Measurements from ENCODE around the gene ARL4C.

The ARL4C gene

DNA sequence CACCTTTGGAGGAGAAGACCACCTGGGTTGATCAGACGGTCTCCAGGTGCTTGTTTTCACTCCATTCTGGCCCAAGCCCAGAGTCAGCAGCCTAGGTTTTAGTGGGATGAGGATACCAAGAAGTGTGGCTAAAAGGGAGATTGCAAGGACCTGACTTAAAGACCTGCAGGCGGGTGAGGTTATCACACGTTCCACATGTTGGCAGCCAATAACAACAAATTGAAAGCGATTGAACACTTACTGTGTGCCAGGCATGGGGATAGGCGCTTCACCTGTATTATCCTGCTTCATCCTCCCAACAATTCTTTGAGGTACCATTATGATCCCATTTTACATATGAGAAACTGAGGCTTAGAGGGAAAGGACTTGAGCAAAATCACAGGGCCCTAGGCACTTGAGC, 5.0 kb downstream of the ARL4C start:
- peak overlapping the region; percentile 73 for H3K27ac Mint-ChIP-seq
- H3K4me3 Mint-ChIP-seq = peak overlapping the region; percentile 84
- peaks cover 29% of the 10 kb centered on the region for H3K36me3 Mint-ChIP-seq (ENCODE audit: low read depth)
- no peaks in the 10 kb centered on the region for H3K27me3 Mint-ChIP-seq
- peaks cover 78% of the 10 kb centered on the region for H3K4me1 Mint-ChIP-seq (ENCODE audit: low read depth)
- no peaks in the 10 kb centered on the region for H3K9me3 Mint-ChIP-seq

DNA sequence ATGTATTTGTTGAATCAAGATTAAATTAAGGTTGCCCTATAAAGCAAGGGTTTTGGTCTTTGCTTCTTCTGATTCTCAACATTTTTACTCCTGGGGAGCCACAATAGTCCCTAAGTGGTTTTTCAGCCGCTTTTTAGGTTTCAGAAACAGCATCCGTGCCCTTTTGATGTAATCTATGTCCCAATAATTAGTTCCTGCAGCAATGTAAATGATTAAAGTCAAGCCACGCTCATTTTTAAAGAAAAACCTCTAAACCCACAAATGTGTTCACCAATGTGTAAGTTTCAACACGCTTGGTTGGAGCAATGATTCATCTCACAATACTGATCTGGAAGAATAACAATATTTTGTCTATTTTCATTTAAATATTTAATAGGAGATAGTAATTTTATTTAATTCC, 5.6 kb downstream of the ARL4C start:
- H3K27ac Mint-ChIP-seq = peak overlapping the region; percentile 93
- H3K4me3 Mint-ChIP-seq = peak overlapping the region; percentile 84
- H3K27me3 Mint-ChIP-seq = no peaks in the 10 kb centered on the region
- peaks cover 85% of the 10 kb centered on the region for H3K4me1 Mint-ChIP-seq (ENCODE audit: low read depth)
- H3K9me3 Mint-ChIP-seq = no peaks in the 10 kb centered on the region
- peaks cover 29% of the 10 kb centered on the region for H3K36me3 Mint-ChIP-seq (ENCODE audit: low read depth)

- Mint-ChIP-seq H3K27ac (peak overlapping the region; percentile 93), H3K4me1 (ENCODE audit: low read depth) (peaks cover 86% of the 10 kb centered on the region), H3K27me3 (no peaks in the 10 kb centered on the region), H3K4me3 (peak overlapping the region; percentile 84), H3K36me3 (ENCODE audit: low read depth) (peaks cover 29% of the 10 kb centered on the region), H3K9me3 (no peaks in the 10 kb centered on the region)
Observed at GRCh38 chr2:234490271-234491091, 6.4 kb downstream of the ARL4C start.

GRCh38 chr2:234488913-234489451, 7.9 kb downstream of the ARL4C start:
- peak overlapping the region; percentile 83 for H3K27ac Mint-ChIP-seq
- peak overlapping the region; percentile 75 for H3K4me3 Mint-ChIP-seq
- H3K4me1 Mint-ChIP-seq (ENCODE audit: low read depth) = peaks cover 94% of the 10 kb centered on the region
- H3K27me3 Mint-ChIP-seq = no peaks in the 10 kb centered on the region
- H3K9me3 Mint-ChIP-seq = no peaks in the 10 kb centered on the region
- H3K36me3 Mint-ChIP-seq (ENCODE audit: low read depth) = peaks cover 21% of the 10 kb centered on the region

DNA sequence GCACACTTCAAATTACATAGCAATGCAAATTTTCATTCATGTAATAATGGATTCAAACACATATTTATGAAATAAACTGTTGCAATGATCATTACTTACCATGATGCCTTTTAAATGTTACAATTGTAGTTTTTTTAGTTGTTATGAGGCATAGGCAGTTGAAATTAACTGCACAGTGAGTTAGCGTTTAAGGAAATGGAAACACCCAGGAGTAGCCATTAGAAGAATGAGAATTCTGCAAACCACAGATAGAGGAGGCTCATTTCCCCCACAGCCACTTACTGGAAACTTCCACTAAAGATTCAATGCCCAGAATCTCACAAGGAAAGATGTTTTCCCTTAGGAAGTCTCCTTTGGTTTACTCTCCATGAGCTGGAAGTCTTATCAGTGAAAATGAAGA, 8.4 kb downstream of the ARL4C start:
- Mint-ChIP-seq H3K9me3 (no peaks in the 10 kb centered on the region), H3K27ac (peak overlapping the region; percentile 83), H3K4me1 (ENCODE audit: low read depth) (peaks cover 98% of the 10 kb centered on the region), H3K36me3 (ENCODE audit: low read depth) (peaks cover 21% of the 10 kb centered on the region), H3K4me3 (peak overlapping the region; percentile 75), H3K27me3 (no peaks in the 10 kb centered on the region)

GRCh38 chr2:234487356-234487755, 9.5 kb downstream of the ARL4C start:
- Mint-ChIP-seq H3K27ac (no peak overlapping the region), H3K9me3 (no peaks in the 10 kb centered on the region), H3K4me3 (no peak overlapping the region), H3K27me3 (no peaks in the 10 kb centered on the region), H3K4me1 (ENCODE audit: low read depth) (peaks cover 98% of the 10 kb centered on the region), H3K36me3 (ENCODE audit: low read depth) (peaks cover 11% of the 10 kb centered on the region)

DNA sequence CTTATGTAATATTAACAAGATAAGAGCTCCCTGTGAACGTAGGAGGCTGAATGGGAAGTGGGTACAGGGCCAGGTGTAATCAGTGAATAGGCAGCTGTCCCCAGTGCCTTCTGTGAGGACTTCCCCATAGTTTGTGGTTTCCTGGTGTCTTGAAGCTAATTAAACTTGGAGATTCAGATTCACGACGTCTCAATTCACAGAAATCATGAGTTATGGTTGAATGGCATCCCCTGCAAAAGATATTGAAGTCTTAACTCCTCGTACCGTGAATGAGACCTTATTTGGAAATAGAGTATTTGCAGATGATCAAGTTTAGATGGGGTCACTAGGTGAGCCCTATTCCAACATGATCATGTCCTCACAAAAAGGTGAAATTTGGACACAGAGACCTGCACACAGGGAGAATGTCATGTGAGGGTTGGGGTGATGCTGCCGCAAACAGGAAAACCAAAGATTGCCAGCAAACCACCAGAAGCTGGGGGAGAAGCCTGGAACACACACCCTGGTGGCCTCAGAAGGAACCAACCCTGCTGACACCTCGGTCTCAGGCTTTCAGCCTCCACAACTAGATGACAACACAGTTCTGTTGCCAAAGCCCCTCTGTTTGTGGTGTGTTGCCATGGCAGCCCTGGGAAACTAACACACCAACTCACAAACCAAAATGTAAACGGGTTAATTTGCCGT, 13.2 kb downstream of the ARL4C start:
- H3K4me1 Mint-ChIP-seq (ENCODE audit: low read depth) = peaks cover 87% of the 10 kb centered on the region

DNA sequence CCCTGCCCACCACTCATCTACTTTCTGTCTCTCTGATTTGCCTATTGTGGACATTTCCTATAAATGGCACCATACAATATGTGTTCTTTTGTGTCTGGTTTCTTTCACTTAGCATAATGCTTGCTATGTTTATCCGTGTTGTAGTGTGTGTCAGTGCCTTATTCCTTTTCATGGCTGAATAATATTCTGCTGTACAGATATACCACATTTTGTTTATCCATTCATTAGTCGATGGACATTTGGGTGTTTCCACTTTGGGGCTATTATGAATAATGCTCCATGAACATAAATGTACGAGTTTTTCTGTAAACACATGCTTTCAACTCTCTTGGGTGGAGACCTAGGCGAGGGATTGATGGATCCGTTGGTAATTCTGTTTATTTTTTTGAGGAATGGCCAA, 15.6 kb downstream of the ARL4C start:
- H3K4me3 Mint-ChIP-seq = no peak overlapping the region
- H3K36me3 Mint-ChIP-seq (ENCODE audit: low read depth) = no peaks in the 10 kb centered on the region
- no peaks in the 10 kb centered on the region for H3K27me3 Mint-ChIP-seq
- no peak overlapping the region for H3K27ac Mint-ChIP-seq
- H3K9me3 Mint-ChIP-seq = no peaks in the 10 kb centered on the region
- H3K4me1 Mint-ChIP-seq (ENCODE audit: low read depth) = peaks cover 76% of the 10 kb centered on the region

More for the DNA sequence above, 13.2 kb downstream of the ARL4C start:
- peak overlapping the region; percentile 90 for H3K27ac Mint-ChIP-seq
- H3K27me3 Mint-ChIP-seq = no peaks in the 10 kb centered on the region
- peak overlapping the region; percentile 60 for H3K4me3 Mint-ChIP-seq
- H3K9me3 Mint-ChIP-seq = no peaks in the 10 kb centered on the region
- H3K36me3 Mint-ChIP-seq (ENCODE audit: low read depth) = peaks cover 11% of the 10 kb centered on the region

DNA sequence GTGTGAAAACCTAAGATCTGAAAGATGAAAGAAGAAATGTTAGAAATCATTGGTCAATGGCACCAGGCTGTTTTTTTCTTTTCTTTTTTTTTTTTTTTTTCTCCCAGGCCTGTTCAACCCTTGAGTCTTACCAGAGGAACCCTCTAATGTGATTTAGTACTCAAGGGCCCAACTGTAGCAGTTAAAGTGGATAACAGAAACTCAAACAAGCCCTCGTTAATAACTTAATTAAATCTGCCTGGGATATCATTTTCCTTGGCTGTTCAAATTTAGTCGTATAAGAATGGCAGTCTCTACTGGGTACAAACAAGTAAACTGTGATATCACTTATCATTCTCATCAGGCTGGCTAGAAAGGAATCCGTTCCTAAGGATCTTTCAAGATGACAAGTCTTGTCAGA, 16.5 kb downstream of the ARL4C start:
- H3K4me1 Mint-ChIP-seq (ENCODE audit: low read depth) = peaks cover 77% of the 10 kb centered on the region
- H3K36me3 Mint-ChIP-seq (ENCODE audit: low read depth) = peaks cover 4% of the 10 kb centered on the region
- no peak overlapping the region for H3K4me3 Mint-ChIP-seq
- H3K27ac Mint-ChIP-seq = no peak overlapping the region
- no peaks in the 10 kb centered on the region for H3K27me3 Mint-ChIP-seq
- no peaks in the 10 kb centered on the region for H3K9me3 Mint-ChIP-seq

GRCh38 chr2:234479465-234479864, 17.4 kb downstream of the ARL4C start:
- peaks cover 4% of the 10 kb centered on the region for H3K36me3 Mint-ChIP-seq (ENCODE audit: low read depth)
- H3K4me1 Mint-ChIP-seq (ENCODE audit: low read depth) = peaks cover 77% of the 10 kb centered on the region
- no peaks in the 10 kb centered on the region for H3K27me3 Mint-ChIP-seq
- H3K4me3 Mint-ChIP-seq = no peak overlapping the region
- H3K27ac Mint-ChIP-seq = no peak overlapping the region
- H3K9me3 Mint-ChIP-seq = no peaks in the 10 kb centered on the region

DNA sequence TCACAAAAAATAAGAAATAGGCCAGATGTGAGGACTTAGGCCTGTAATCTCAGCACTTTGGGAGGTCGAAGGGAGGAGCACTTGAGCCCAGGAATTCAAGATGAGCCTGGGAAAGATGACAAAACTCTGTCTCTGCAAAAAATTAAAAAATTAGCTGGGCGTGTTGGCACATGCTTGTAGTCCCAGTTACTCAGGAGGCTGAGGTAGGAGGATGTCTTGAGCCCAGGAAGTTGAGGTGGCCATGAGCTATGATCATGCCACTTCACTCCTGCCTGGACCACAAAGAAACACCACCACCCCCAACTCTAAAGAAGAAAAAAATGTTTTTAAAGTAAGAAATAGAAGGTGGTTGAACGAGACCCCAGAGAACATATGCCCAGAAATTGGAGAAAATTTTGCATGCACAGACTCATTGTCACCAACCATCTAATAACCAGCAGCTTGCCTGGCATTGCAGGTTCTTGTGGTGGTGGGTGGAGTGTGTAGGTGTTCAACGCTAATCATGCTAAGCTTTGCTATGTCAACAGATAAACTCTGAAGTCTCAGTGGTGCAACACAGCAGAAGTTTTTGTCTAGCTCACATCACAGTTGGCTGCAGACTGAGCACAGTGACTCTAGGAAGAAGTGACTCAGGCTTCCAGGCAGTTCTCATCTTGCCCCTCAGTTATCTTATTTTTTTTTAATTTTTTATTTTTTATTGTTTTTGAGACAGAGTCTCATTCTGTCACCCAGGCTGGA, 18.6 kb downstream of the ARL4C start:
- Mint-ChIP-seq H3K9me3 (peaks cover 4% of the 10 kb centered on the region), H3K36me3 (ENCODE audit: low read depth) (peaks cover 4% of the 10 kb centered on the region), H3K27ac (peak overlapping the region; percentile 54), H3K4me1 (ENCODE audit: low read depth) (peaks cover 66% of the 10 kb centered on the region), H3K27me3 (no peaks in the 10 kb centered on the region), H3K4me3 (no peak overlapping the region)

- no peak overlapping the region for H3K27ac Mint-ChIP-seq
- peaks cover 4% of the 10 kb centered on the region for H3K9me3 Mint-ChIP-seq
- peaks cover 51% of the 10 kb centered on the region for H3K4me1 Mint-ChIP-seq (ENCODE audit: low read depth)
- H3K27me3 Mint-ChIP-seq = no peaks in the 10 kb centered on the region
- no peak overlapping the region for H3K4me3 Mint-ChIP-seq
- H3K36me3 Mint-ChIP-seq (ENCODE audit: low read depth) = peaks cover 4% of the 10 kb centered on the region
Observed at GRCh38 chr2:234476766-234477165, 20.1 kb downstream of the ARL4C start.

GRCh38 chr2:234474654-234475053, 22.2 kb downstream of the ARL4C start:
- peaks cover 45% of the 10 kb centered on the region for H3K4me1 Mint-ChIP-seq (ENCODE audit: low read depth)
- H3K27ac Mint-ChIP-seq = no peak overlapping the region
- H3K4me3 Mint-ChIP-seq = no peak overlapping the region
- H3K27me3 Mint-ChIP-seq = no peaks in the 10 kb centered on the region
- H3K9me3 Mint-ChIP-seq = peaks cover 4% of the 10 kb centered on the region
- H3K36me3 Mint-ChIP-seq (ENCODE audit: low read depth) = peaks cover 4% of the 10 kb centered on the region

DNA sequence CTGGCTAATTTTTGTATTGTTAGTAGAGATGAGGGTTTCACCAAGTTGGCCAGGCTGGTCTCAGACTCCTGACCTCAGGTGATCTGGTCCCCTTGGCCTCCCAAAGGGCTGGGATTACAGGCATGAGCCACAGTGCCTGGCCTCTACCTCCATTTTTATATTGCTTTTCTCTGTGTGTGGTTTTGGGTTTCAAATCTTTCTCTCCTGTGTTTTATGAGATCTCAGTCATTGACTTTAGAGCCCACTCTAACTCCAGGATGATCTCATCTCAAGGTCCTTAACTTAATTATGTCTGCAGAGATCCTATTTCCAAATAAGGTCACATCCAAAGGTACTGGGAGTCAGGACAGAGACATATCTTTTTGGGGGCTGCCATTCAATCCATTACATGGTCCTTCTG, 24.7 kb downstream of the ARL4C start:
- Mint-ChIP-seq H3K27ac (no peak overlapping the region), H3K9me3 (peaks cover 5% of the 10 kb centered on the region), H3K27me3 (no peaks in the 10 kb centered on the region), H3K36me3 (ENCODE audit: low read depth) (peaks cover 4% of the 10 kb centered on the region), H3K4me1 (ENCODE audit: low read depth) (peaks cover 38% of the 10 kb centered on the region), H3K4me3 (no peak overlapping the region)

GRCh38 chr2:234469972-234470371, 26.9 kb downstream of the ARL4C start:
- Mint-ChIP-seq H3K4me3 (no peak overlapping the region), H3K27me3 (no peaks in the 10 kb centered on the region), H3K27ac (no peak overlapping the region)

More at GRCh38 chr2:234469972-234470371, 26.9 kb downstream of the ARL4C start:
- peaks cover 8% of the 10 kb centered on the region for H3K9me3 Mint-ChIP-seq
- H3K36me3 Mint-ChIP-seq (ENCODE audit: low read depth) = no peaks in the 10 kb centered on the region
- peaks cover 36% of the 10 kb centered on the region for H3K4me1 Mint-ChIP-seq (ENCODE audit: low read depth)

Data from stimulated activated naive CD8-positive, alpha-beta T cell treated with anti-CD3 and anti-CD28 coated beads, Interleukin-15, Interleukin-2, amounts not matched to agents 100 ng/mL and 50 ng/mL, for 24 hours (primary cell).